Fibroblast of lung (primary cell): ENCODE measurements around the gene PRKAR1B. TPM values are rescaled to one million over a fixed set of nuclear protein-coding genes. Genes with fewer than 3 reads are reported as not detected.

Experiments
- DNase-seq, 2 donors: peaks; one replicate each; pipeline versions ENCODE4 v3.0.0 to v3.0.0-alpha.2; 2010; ENCODE audit warnings: low read depth in 2 of 2
- H2AFZ ChIP-seq: 2 replicates; pipeline ENCODE4 v1.5.1; 2012; ENCODE audit warnings: low read length, control low read depth, inconsistent platforms
- H3K27ac ChIP-seq: 2 replicates; pipeline ENCODE4 v1.5.1; 2011; ENCODE audit warnings: low read length, control low read depth; ENCODE audit not compliant: insufficient read depth
- H3K27me3 ChIP-seq: 2 replicates; pipeline ENCODE4 v1.5.1; 2011; ENCODE audit warnings: mild to moderate bottlenecking, low read length; ENCODE audit not compliant: control insufficient read depth, insufficient read depth
- H3K36me3 ChIP-seq: 2 replicates; pipeline ENCODE4 v1.5.1; 2011; ENCODE audit warnings: low read length; ENCODE audit not compliant: control insufficient read depth, insufficient read depth
- H3K4me1 ChIP-seq: 2 replicates; pipeline ENCODE4 v1.5.1; 2011; ENCODE audit warnings: low read length; ENCODE audit not compliant: control insufficient read depth, insufficient read depth; ENCODE audit errors: extremely low read depth
- H3K4me2 ChIP-seq: 2 replicates; pipeline ENCODE4 v1.5.1; 2011; ENCODE audit warnings: low read length, control low read depth; ENCODE audit not compliant: insufficient read depth; ENCODE audit errors: extremely low read depth
- H3K4me3 ChIP-seq, 4 experiments: fragments of 200-600 bp in 1 of 4; sonication (generic) in 1 of 4; replicated peaks in 1 of 4; 2 replicates each; pipeline ENCODE4 v1.5.1; 2011 to 2016; ENCODE audit warnings: low read length in 4 of 4, low read depth in 3 of 4, mild to moderate bottlenecking in 3 of 4, control low read depth in 2 of 4, inconsistent platforms in 1 of 4, mixed read lengths in 1 of 4; ENCODE audit not compliant: insufficient read depth in 1 of 4; ENCODE audit errors: control extremely low read depth in 1 of 4
- H3K79me2 ChIP-seq: 2 replicates; pipeline ENCODE4 v1.5.1; 2012; ENCODE audit warnings: mild to moderate bottlenecking, low read length, inconsistent platforms; ENCODE audit not compliant: control insufficient read depth, insufficient read depth
- H3K9ac ChIP-seq: 2 replicates; pipeline ENCODE4 v1.5.1; 2011; ENCODE audit warnings: mild to moderate bottlenecking, low read length, control low read depth; ENCODE audit not compliant: insufficient read depth
- H3K9me3 ChIP-seq: 2 replicates; pipeline ENCODE4 v1.5.1; 2012; ENCODE audit warnings: low read depth, low read length; ENCODE audit not compliant: control insufficient read depth, insufficient read depth
- H4K20me1 ChIP-seq: 2 replicates; pipeline ENCODE4 v1.5.1; 2011; ENCODE audit warnings: low read length; ENCODE audit not compliant: control insufficient read depth, insufficient read depth; ENCODE audit errors: extremely low read depth
- EZH2 ChIP-seq: IDR thresholded peaks from 2 replicates; pipeline ENCODE4 v1.5.1; 2012; ENCODE audit warnings: low read length, control low read depth, mild to moderate bottlenecking; ENCODE audit errors: missing control alignments
- polyA plus RNA-seq, 2 donors: library from polyadenylated mRNA; depleted of rRNA in 1 of 2; stranded (reverse) in 1 of 2; unstranded in 1 of 2; fragments of >200 nt; gene quantifications; 2 replicates each; pipeline ENCODE4 v1.2.1, GENCODE V29; 2011 to 2012; ENCODE audit warnings: missing spikeins in 1 of 2
- total RNA-seq: library from RNA; depleted of rRNA; stranded (reverse); fragments of >200 nt; gene quantifications from 2 replicates; pipeline ENCODE4 v1.2.1, GENCODE V29; 2014
- TF ChIP-seq, protein P1 (sequence below), 2 donors: IDR thresholded peaks in 1 of 2; conservative IDR thresholded peaks in 1 of 2; 1 replicate in 1 of 2; 2 replicates in 1 of 2; pipeline ENCODE4 v1.5.1; 2011 to 2012; ENCODE audit warnings: low read length in 2 of 2, control low read depth in 1 of 2, inconsistent platforms in 1 of 2, low read depth in 1 of 2, mild to moderate bottlenecking in 1 of 2

Gene PRKAR1B
- total and polyA plus RNA-seq, 2 donors (not counting 1 experiment from before 2014, with no cell fraction given) = 12.7 to 14.5 TPM

DNA sequence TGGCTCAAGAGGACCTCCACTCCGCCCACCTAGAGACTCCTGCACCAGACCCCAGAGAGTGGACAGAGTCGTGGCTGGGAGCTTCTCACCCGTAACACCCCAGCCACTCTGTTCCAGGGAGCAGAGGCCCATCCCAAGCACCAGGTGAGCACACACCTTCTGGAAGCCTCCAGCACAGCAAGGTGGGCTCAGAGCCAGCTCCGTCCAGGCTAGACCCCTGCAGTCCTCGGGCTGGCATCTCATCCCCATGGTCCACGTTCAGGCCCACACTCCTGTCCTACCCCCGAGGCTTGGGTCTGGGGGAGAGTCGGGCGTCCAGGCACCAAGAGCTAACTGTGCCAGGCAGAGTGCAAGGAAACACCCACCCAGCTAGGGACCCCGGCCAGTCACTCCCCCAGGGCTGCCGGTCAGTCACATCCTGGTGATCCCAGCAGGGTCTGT is 220.7 kb downstream of the PRKAR1B start:
- Histone ChIP-seq H3K9me3 (no peaks in the 10 kb centered on the region), H3K27ac (no peak overlapping the region), H3K9ac (no peak overlapping the region), H3K4me1 (no peaks in the 10 kb centered on the region), H3K4me3 (no peak overlapping the region), H3K4me2 (no peak overlapping the region), H3K36me3 (peaks cover 2% of the 10 kb centered on the region), H3K79me2 (no peaks in the 10 kb centered on the region), H2AFZ (no peak overlapping the region), H3K27me3 (no peaks in the 10 kb centered on the region), H4K20me1 (no peaks in the 10 kb centered on the region)
- TF ChIP-seq, protein P1, sequence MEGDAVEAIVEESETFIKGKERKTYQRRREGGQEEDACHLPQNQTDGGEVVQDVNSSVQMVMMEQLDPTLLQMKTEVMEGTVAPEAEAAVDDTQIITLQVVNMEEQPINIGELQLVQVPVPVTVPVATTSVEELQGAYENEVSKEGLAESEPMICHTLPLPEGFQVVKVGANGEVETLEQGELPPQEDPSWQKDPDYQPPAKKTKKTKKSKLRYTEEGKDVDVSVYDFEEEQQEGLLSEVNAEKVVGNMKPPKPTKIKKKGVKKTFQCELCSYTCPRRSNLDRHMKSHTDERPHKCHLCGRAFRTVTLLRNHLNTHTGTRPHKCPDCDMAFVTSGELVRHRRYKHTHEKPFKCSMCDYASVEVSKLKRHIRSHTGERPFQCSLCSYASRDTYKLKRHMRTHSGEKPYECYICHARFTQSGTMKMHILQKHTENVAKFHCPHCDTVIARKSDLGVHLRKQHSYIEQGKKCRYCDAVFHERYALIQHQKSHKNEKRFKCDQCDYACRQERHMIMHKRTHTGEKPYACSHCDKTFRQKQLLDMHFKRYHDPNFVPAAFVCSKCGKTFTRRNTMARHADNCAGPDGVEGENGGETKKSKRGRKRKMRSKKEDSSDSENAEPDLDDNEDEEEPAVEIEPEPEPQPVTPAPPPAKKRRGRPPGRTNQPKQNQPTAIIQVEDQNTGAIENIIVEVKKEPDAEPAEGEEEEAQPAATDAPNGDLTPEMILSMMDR (conservative IDR thresholded peaks at IDR 0.05 in 1 of 2, IDR thresholded peaks at IDR 0.05 in 1 of 2; ENCODE audit: low read depth in 1 of 2, low read length in 2 of 2) = no peak
- no peak for TF ChIP-seq EZH2
- DNase-seq = no peak

DNA sequence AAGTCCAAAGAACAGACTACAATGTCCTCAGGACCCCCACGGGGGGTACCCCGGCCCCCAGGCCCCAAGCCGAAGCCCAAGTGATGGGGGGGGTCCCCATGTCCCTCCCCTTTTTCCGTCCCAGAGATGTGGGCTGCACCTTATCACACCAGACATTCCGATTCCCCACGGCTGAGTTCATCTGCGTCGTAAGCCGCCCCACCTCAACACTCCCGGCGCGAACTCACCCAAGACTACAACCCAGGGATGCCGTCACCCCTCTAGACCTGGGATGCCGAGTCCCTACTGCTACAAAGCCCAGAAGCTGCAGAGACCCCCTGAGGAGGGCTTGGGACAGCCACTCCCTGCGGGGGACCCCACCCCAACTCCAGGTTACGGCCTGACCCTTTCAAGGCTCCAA is 221.9 kb downstream of the PRKAR1B start:
- Histone ChIP-seq H3K27me3 (no peaks in the 10 kb centered on the region), H4K20me1 (no peaks in the 10 kb centered on the region), H3K27ac (no peak overlapping the region), H3K4me2 (no peak overlapping the region), H3K79me2 (no peaks in the 10 kb centered on the region), H2AFZ (no peak overlapping the region), H3K9me3 (no peaks in the 10 kb centered on the region), H3K4me3 (no peak overlapping the region), H3K4me1 (no peaks in the 10 kb centered on the region), H3K9ac (no peak overlapping the region), H3K36me3 (peaks cover 2% of the 10 kb centered on the region)
- DNase-seq = no peak
- TF ChIP-seq, protein P1 (conservative IDR thresholded peaks at IDR 0.05 in 1 of 2, IDR thresholded peaks at IDR 0.05 in 1 of 2; ENCODE audit: low read depth in 1 of 2, low read length in 2 of 2) = no peak
- TF ChIP-seq EZH2 = no peak

DNA sequence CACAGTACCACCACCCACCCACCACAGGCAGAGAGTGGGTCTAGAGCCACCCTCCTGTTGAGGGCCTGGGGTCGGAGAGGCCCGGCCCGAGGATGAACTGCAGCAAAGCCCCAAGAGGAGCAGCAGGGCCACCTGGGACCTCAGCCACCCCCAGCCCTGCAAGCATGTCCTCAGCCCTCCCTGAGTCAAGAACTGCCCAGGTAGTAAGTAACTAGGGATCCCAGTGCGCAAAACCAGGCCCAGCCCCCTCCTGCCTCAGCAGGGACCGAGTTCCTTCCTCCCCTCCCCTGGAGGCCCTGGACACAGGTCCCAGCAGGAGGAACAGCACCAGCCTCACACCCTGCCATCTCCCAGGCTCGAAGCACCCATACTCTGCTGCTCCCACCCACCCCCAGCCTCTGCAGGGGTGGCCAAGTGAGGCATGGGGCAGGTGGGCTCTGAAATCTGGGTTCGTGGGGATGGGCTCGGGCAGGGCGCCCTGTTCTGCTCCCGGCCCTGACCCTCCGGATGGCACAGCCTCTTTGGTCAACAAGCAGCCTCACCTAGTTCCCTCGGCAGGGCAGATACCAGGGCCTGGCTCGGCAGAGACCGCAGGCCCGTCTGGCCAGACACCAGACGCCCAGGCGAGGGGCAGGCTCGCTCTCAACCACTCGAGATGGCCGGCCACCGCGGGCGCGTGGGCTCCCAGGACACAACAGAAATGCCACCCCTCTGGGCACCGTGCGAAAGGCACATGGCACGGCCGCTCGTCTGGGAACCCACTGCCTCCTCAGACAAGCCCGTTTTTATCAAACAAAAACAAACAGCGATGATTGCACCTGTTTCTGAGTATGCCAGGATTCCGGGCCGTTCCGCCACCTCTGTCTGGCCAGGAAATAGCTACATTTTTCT is 222.6 kb downstream of the PRKAR1B start:
- peaks cover 2% of the 10 kb centered on the region for H3K36me3 ChIP-seq
- no peak for DNase-seq
- no peak for TF ChIP-seq EZH2
- TF ChIP-seq, protein P1 (conservative IDR thresholded peaks at IDR 0.05 in 1 of 2, IDR thresholded peaks at IDR 0.05 in 1 of 2; ENCODE audit: low read depth in 1 of 2, low read length in 2 of 2) = no peak
- no peaks in the 10 kb centered on the region for H3K4me1 ChIP-seq
- H3K27ac ChIP-seq = no peak overlapping the region
- no peaks in the 10 kb centered on the region for H4K20me1 ChIP-seq
- no peak overlapping the region for H2AFZ ChIP-seq
- no peaks in the 10 kb centered on the region for H3K79me2 ChIP-seq
- no peak overlapping the region for H3K4me2 ChIP-seq
- H3K9ac ChIP-seq = peak overlapping the region; percentile 26
- H3K9me3 ChIP-seq = no peaks in the 10 kb centered on the region
- no peak overlapping the region for H3K4me3 ChIP-seq
- H3K27me3 ChIP-seq = no peaks in the 10 kb centered on the region
